HS-5 (cell line): ENCODE measurements around the gene PHLDB3.

Experiments
- DNase-seq: peaks from one replicate; pipeline ENCODE4 v3.0.0-alpha.2; 2012; ENCODE audit warnings: low read depth

PHLDB3 gene

DNA sequence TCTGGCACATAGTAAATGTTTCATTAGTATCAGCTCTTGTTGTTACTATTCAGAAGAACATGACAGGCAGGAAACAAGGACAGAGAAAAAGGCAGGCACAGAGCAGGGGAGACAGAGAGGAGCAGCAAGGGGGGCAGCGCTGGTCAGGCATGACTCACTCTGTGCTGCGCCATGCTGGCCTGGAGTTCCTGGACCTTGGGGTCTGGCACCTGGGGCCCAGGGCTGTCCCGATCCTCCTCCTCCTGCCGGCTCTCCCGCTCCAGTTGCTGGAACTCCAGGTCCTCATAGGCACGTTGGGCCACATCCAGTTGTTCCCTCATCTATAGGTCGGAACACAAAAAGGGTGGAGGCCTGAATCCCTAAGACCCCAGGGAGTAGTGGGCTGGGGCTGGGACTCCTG is 7.6 kb downstream of the PHLDB3 start:
- no peak for DNase-seq

- DNase-seq = no peak
These were observed 9.5 kb downstream of the PHLDB3 start for GRCh38 chr19:43495082-43495481.

DNA sequence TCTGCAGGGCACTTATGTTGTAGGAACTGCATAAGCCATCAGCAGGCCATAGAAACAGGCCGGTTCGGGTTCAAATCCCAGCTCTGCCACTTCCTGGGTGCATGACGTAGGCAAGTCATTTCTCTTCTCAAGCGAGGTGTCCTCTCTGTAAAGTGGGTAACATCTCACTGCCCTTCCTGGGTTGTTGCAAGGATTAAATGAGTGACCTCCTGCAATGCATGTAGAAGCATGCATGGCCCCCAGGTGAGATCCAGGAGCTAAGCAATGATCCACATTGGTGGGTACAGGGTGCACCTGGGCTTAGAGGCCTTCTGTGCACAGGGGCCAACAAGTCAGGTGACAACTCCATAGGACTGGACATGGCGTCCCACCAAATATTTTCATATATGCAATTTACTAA is 13.8 kb downstream of the PHLDB3 start:
- no peak for DNase-seq

DNA sequence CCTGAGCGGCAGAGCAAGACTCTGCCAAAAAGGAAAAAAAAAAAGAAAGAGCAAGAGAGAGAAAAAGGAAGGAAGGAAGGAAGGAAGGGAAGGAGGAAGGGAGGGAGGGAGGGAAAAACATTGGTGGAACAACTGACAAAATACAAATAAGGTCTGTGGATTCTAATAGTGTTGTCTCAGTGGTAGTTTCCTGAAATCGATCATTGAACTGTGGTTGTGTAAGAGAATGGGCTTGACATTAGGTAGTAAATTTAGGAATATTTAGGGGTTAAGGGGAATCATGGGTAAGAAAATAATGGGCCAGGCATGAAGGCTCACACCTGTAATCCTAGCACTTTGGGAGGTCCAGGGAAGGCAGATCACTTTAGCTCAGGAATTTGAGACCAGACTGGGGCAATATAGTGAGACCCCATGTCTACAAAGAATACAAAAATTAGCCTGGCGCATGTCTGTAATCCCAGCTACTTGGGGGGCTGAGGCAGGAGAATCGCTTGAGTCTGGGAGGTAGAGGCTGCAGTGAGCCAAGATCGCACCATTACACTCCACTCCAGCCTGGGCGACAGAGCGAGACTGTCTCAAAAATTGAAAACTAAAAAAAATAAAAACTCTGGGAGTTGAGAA is 14.5 kb downstream of the PHLDB3 start:
- no peak for DNase-seq

DNA sequence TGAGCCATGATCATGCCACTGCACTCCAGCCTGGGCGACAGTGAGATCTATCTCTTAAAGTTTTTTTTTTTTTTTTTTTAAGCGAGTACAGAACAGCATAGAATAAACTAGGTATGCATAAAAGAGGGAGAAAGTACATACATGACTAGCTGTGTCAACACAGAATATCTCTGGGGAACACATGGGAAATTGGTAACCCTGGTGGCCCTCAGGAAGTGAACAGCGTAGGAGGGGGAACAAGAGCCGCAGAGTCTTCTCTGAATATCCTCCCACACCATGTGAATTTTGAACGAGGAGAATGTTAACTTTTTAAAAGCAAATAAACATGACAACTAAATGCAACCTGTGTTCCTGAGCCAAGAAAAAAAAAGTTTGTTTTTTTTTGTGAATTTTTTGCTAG is 15.2 kb downstream of the PHLDB3 start:
- no peak for DNase-seq

GRCh38 chr19:43488179-43488578 is 16.4 kb downstream of the PHLDB3 start:
- DNase-seq = no peak

DNA sequence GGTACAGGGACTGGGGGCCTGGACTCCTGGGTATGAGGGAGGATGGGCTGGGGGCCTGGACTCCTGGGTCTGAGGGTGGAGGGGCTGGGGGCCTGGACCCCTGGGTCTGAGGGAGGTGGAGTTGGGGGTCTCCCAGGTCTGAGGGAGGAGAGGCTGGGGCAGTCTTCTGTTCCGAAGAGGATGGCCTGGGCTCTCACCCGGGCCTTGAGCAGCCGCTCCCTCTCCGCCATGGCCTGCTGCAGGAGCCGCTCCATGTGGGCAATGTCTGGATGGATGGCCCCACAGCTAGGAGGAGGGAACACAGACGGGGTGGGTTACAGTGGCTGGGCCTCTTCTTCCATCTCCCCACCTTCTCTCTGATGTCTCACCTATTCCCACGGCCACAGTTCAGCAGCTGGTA is 18.1 kb downstream of the PHLDB3 start:
- no peak for DNase-seq

GRCh38 chr19:43485951-43486350 is 18.6 kb downstream of the PHLDB3 start:
- DNase-seq = no peak

DNA sequence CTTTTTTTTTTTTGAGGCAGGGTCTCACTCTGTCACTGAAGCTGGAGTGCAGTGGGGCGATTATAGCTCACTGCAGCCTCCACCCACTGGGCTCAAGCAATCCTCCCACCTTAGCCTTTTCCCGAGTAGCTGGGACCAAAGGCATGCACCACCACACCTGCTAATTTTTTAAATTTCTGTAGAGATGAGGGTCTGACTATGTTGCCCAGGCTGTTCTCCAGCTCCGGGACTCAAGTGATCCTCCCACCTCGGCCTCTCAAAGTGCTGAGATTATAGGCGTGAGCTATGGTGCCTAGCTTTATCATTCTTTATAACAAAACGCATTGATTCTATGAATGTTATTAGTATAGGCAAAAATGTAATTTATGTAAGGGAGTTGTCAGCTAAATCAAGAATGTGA is 21.3 kb downstream of the PHLDB3 start:
- DNase-seq = no peak

DNA sequence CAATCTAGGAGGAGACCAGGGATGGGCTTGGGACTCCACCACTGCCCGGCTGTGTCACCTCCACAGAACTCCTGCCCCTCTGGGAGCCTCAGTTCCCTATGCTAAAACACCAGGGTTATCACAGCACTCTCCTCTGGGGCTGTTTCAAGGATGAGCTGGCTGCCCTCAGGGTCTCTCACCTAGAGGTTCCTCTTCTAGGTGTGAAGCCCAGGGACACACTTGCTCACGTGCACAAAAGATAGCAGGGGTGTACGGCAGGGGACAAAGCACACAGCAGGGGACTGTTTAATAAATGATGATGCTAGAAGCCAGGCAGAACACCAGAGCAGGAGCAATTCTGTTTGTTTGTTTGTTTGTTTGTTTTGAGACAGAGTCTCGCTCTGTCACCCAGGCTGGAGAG is 22.4 kb downstream of the PHLDB3 start:
- DNase-seq = no peak

- no peak for DNase-seq
These were observed 22.8 kb downstream of the PHLDB3 start for GRCh38 chr19:43481701-43482100.

GRCh38 chr19:43480574-43480973 is 24.0 kb downstream of the PHLDB3 start:
- no peak for DNase-seq

GRCh38 chr19:43479961-43480561 is 24.5 kb downstream of the PHLDB3 start:
- no peak for DNase-seq

DNA sequence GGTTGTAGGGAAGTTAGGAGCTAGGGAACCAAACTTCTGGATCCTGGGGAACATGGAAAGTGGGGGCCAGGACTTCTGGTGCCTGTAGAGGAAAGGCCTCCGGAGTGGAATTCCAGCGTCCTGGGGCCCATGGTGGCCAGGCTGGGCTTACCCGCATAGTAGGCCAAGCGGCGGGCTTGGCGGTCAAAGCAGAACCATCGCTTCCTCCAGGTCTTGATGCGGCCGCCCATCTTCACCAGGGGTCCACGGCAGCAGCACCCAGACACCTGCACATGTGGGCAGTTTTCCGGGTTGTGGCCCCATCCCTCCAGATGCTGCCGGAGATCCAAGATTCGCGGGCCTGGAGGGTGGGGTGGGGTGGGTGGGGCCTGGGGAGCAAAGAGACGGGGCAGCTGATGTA is 25.3 kb downstream of the PHLDB3 start:
- no peak for DNase-seq

DNA sequence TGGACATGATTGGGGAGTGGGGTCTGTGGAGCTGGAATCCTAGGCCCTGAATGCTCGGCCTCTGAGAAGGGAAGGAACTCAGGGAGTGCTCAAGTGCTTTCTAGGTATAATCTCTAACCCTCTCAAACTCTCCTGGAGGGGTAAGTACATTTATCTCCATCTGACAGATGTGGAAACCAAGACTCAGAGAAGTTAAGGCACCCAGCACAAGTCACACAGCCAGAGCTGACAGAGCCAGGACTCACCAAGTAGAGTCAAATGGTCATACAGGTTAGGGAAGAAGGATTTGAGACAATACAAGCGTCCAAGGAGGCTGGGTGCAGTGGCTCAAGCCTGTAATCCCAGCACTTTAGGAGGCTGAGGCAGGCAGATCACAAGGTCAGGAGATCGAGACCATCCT is 26.2 kb downstream of the PHLDB3 start:
- DNase-seq = no peak

DNA sequence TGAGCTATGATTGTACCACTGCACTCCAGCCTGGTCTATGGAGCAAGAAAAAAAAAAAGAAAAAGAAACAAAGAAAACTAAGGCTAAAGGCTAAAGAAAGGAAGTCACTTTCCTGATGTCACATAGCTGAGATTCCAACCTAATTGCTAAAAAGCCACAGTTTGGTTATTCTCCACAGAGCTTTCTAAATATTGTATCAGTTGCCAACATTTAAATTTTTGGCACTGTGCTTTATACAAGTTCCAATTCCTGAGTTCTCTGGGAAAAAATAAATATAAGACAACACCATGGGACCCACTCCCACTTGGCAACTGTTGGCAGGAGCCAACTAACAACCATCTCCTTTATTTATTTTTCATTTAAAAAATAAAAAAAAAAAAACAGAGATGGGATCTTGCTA is 27.9 kb downstream of the PHLDB3 start:
- DNase-seq = peak; percentile 64

GRCh38 chr19:43474986-43475705 is 29.4 kb downstream of the PHLDB3 start:
- DNase-seq = no peak

GRCh38 chr19:43474487-43474886 is 30.1 kb downstream of the PHLDB3 start:
- no peak for DNase-seq

GRCh38 chr19:43471091-43471490 is 33.5 kb downstream of the PHLDB3 start:
- no peak for DNase-seq

DNA sequence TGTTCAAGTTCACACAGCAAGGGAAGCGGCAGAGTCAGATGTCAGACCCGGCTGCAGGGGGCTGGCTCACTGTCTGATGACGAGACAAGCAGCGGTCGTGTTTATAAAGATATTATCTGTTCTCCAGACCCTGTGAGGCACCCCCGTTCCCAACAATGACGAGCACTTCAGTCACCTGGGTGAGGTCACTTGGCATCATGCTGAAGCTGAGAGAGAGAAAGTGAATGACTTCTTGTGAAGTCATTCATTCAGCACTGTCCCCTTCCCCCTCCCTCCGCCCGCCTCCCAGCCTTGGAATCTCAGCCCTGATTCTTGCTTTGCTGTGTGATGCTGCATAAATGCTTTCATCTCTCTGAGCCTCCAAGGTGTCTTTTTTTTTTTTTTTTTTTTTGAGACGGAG is 34.3 kb downstream of the PHLDB3 start:
- DNase-seq = no peak

DNA sequence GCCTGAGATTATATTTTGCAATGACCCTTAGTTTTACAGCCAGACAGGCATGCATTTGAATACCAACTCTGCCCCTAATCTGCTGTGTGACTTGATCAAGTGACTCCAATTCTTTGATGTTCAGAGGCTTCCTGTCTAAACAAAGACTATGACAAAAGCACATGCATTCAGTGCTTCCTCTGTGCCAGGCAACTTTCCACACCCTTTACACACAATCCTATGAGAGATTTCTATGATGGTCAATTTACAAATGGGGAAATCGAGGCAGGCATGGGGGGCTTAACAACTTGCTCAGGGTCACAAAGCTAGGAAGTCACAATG is 35.4 kb downstream of the PHLDB3 start:
- DNase-seq = no peak

- DNase-seq = no peak
These were observed 36.0 kb downstream of the PHLDB3 start for GRCh38 chr19:43468354-43469159.

GRCh38 chr19:43467730-43468129 is 36.8 kb downstream of the PHLDB3 start:
- DNase-seq = no peak
